ENCODE measurements around the gene SIRT4.
"Not testable (repeated sequence)": the region's sequence is repeated elsewhere in the genome, so short reads cannot be mapped to it uniquely, and the experiment has no call there.

Gene SIRT4

DNA sequence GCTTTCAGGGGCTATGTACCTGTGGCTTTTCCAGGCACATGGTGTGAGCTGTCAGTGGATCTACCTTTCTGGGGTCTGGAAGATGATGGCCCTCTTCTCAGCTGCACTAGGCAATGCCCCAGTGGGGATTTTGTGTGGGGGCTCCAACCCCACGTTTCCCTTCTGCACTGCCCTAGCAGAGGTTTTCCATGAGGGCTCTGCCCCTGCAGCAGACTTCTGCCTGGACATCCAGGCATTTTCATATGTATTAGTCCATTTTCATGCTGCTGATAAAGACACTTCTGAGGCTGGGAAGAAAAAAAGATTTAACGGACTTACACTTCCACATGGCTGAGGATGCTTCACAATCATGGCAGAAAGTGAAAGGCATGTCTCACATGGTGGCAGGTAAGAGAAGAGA is 34.3 kb downstream of the SIRT4 start:
- FAIRE-seq, result not testable (repeated sequence)

DNA sequence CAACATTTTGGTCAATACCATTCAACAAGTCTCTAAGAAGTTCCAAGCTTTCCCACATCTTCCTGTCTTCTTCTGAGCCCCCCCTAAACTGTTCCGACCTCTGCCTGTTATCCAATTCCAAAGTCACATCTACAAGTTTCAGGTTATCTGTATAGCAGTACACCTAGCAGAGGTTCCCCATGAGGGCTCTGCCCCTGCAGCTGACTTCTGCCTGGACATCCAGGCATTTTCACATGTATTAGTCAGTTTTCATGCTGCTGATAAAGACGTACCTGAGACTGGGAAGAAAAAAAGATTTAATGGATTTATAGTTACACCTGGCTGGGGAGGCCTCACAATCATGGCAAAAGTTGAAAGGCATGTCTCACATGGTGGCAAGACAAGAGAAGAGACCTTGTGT is 35.6 kb downstream of the SIRT4 start:
- no peak for FAIRE-seq

DNA sequence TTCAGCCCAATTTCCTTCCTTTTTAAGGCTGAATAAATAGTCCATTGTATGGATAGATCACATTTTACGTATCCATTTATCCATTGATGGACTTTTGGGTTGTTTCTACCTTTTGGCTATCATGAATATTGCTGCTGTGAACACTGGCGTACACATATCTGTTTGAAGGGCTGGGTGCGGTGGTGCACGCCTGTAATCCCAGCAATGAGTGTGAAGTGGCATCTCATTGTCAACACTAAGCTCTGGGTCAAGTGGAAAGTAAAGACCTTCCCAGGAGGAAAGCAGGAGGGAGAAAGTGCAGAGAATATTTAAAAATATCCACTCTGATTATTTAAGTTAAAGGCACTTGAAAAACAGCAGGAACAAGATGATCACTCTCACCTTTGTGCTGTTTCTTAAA is 37.1 kb downstream of the SIRT4 start:
- FAIRE-seq, result no peak

DNA sequence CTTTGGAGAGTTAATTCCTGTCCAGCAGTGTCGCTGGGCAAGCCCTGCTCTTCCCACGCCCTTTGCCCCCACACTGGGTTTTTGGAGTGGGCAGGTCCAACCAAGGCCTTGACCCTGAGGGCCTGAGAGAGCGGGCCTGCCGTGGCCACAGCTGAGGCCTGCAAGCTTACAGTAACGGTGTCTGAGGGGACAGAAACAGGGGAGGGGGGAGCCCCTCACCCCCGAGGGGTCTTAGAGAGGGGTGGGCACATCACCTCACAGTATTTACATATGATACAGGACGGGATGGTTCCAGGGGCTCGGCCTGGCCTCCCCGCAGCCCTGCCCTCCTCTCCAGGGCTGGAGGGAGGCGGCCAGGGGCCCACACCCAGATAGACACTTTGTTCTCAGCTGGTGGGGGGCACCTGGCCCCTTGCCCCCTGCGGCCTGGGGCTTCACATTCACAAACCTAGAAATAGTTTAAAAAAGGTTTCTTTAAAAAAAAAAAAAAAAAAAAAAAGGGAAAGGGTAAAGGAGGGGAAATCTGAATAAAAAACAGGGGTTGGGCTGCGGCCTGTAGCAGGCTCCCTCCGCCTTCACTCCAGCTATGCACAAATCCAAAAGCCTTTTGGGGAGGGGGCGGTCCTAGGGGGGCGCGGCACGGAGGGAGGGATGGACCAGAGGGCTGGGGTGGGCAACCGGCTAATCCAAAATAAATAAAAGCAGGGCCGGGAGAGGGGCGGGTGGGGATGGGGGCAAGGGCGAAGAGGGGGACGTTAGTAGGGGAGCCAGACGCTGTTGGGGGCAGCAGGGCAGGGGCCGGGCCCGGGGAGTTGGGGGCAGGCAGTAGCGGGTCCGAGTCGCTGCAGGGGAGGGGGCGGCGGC is 40.3 kb downstream of the SIRT4 start:
- no peak for FAIRE-seq

DNA sequence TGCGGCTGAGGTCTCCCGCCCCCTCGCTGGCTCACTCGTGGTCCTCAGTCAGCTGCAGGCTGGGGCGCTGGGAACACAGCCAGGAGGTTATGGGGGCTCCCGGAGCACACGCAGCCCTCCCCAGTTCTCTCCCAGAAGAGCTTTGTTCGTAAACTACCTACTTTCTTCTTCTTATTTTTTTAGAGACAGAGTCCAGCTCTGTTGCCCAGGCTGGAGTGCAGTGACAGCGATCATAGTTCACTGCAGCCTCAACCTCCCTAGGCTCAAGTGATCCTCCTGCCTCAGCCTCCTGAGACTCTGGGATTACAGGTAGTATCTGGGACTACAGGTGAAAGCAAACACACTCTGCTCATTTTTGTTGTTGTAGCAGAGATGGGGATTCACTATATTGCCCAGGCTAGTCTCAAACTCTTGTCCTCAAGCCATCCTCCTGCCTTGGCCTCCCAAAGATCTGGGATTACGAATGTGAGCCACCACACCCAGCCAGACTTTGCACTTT is 41.0 kb downstream of the SIRT4 start:
- no peak for FAIRE-seq

DNA sequence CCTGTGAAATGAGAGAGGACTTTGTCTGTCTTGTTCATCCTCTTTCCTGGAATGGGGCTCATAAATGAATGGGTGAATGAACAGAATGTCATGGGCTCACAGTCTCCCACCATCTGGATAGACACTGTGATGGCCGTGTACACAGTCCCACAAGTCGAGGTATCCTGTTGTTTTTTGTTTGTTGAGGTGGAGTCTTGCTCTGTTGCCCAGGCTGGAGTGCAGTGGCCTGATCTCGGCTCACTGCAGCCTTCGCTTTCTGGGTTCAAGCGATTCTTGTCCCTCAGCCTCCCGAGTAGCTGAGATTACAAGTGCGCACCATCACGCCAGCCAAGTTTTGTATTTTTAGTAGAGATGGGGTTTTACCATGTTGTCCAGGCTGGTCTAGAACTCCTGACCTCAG is 41.6 kb downstream of the SIRT4 start:
- FAIRE-seq, result no peak

DNA sequence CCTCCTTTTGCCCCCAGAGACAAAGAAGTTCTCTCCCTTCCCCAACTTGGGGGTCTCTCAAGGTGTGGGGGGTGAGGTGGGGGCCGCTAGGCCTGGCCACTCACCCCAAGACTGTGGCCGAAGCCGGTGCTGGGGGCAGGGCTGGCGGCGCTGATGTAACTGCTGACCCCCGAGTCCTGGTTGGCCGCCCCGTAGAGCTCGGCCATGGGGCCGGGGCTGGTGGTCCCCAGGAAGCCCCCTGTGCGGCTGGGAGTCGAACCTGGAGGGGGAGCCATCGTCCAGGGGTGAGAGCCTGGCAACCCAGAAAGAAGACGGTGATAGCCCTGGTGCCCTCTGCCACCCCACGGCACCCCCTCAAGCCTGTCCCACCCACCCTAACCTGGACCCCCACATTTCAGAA is 43.9 kb downstream of the SIRT4 start:
- no peak for FAIRE-seq

DNA sequence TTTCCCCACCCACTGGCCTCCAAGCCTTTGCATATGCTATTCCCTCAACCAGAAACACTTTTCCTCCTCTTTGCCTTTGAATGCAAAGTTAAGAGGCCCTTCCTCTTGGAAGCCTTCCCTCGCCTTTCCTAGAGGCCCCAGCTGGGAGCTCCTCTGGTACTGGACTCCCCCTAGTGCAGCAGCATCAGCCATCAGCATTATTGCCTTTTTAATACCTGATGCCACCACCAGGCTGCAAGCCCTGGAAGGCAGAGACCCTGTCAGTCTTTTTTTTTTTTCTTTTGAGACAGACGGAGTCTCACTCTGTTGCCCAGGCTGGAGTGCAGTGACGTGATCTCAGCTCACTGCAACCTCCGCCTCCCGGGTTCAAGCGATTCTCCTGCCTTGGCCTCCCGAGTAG is 44.6 kb downstream of the SIRT4 start:
- no peak for FAIRE-seq

DNA sequence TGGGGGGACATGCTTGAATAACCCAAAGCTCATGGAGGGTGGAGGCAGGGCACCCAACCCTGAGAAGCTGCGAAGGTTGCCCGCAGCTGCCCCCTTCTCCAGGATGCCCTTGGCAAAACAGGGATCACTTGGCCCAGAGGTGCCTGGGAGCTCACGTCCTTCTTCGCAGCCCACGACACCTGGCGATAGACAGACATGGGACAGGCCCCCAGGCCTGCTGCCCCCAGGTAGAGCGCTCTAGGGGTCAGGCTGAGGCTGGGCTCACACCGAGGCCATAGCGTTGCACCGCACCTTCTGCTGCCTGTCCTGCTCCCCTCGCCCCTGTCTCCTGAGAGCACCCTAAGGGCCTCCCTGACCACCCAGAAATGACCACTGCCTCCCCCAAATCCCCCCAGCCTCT is 45.6 kb downstream of the SIRT4 start:
- no peak for FAIRE-seq

DNA sequence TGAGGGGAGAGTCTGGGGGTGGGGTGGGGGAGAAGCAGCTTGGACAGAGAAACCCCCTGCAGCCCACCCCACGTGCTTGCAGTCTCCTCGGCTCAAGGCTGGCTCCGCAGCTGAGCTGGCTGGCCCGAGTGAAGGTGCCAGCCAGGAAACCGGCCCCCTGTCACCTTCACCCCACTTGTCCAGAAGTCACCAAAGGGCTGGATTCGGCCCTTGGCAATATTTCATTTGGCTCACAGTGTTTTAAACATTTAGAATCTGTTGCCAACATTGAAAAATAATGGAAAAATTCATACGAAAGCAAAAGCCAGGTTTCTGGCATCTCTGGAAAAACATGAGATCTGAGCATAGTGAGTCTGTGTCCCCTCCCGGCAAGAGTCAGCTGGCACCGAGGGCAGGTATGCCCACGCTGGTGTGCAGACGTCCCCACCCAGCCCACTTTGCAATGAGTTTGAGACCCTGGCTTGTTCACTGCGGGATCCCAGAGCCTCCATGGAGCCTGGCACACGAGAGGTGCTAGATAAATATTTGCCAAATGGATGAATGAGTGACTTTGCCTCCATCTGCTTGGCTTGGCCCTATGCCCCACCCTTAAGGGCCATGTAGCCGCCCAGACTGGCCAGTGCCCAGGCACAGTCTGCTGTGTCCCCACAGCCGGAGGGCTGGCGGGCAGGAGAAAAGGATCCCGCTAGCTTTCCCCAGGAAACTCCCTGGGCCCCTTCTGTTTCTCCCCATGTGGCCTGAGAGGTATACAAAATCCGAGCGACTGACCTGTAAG is 48.6 kb downstream of the SIRT4 start:
- no peak for FAIRE-seq

DNA sequence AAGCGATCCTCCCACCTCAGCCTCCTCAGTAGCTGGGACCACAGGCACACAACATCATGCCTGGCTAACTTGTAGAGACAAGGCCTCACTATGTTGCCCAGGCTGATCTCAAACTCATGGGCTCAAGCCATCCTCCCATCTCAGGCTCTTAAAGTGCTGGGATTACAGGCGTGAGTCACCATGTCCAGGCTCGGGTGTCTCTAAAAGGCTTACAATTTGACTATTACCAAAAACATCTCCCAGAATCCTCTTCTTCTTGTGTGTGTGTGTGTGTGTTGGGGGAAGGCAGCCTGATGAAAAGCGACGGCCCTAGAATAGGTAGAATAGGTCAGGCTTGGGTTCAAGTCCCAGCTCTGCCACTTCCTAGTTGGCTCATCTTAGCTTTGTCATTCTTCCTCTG is 50.0 kb downstream of the SIRT4 start:
- no peak for FAIRE-seq

DNA sequence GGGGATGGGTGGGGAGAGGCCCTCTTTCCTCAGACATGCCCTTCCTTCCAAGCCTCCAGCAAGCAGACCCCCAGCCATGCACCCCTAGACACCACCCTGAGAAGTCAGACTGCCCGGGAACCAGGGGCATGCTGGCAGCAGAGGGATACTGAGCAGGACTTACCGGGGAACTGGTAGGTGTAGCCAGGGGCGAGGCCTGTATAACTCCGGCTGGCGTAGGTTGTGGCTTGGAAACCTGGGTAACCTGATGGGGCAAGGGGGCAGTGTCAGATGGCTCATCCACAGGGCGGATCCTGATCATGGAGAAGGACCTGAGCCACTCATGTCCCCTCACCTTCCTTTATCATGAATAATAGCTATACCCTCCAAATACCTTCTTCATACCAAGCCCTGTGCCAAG is 51.0 kb downstream of the SIRT4 start:
- no peak for FAIRE-seq

DNA sequence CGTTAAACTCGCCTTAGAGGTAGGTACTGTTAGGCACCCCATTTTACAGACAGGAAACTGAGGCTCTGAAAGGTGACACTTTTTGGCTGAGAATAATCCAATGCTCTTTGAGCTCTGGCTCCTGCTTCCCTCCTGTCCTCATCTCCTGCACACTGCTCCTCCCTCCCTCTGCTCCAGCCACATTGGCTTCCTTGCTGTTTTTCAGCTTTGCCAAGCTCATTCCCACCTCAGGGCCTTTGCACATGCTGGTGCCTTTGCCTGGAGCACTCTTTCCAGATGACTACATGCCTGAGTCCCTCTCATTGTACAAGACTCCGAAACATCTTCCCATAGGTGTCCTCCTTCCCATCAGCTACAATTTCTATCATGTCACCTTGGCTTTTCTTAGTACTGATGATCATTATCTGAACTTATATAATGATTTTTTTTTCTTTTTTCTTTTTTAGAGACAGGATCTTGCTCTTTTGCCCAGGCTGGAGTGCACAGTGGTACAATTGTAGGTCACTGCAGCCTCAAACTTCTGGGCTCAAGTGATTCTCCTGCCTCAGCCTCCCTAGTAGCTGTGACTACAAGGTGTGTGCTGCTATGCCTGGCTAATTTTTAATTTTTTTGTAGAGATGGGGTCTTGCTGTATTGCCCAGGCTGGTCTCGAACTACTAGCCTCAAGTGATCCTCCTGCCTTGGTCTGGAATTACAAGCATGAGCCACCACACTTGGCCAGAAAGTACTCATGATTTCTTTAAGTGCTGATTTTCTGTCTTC is 51.6 kb downstream of the SIRT4 start:
- no peak for FAIRE-seq

DNA sequence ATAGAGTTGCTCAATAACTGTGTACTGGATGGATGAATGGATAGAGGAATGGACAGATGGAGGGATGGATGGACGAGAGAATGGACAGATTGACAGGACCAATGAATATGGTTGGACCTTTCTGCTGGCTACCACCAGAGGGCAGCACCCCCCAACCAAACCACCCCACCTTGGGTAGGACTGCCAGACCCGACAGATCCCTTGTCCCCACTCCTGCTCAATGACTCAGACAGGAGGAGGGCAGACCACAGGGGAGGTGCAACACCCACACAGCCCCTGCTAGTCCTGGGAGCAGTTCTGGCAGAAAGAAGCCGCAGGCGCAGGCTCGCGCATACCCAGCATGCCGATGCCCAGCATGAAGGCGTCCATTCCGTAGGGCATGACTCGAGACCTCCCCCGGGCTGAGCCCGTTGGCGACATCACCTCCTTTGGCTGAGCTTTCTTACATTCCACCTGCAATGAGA is 54.5 kb downstream of the SIRT4 start:
- FAIRE-seq, result no peak

DNA sequence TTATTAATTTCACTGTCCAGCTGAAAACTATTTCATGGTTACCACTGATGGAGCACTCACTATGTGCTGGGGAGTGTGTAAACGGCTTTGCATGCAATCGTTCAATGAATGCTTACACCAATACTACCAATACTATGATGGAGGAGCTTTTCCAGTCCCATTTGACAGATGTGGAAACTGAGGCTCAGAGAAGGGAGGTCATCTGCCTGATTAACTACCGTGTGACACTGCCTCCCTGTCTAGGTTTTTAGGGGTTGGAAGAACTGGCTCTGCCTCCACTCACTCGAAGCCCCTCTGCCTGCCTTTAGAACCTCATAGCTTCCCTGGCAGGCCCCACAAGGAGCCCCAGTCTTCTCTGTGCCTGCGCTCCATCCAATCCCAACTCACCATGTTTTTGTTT is 55.0 kb downstream of the SIRT4 start:
- no peak for FAIRE-seq

DNA sequence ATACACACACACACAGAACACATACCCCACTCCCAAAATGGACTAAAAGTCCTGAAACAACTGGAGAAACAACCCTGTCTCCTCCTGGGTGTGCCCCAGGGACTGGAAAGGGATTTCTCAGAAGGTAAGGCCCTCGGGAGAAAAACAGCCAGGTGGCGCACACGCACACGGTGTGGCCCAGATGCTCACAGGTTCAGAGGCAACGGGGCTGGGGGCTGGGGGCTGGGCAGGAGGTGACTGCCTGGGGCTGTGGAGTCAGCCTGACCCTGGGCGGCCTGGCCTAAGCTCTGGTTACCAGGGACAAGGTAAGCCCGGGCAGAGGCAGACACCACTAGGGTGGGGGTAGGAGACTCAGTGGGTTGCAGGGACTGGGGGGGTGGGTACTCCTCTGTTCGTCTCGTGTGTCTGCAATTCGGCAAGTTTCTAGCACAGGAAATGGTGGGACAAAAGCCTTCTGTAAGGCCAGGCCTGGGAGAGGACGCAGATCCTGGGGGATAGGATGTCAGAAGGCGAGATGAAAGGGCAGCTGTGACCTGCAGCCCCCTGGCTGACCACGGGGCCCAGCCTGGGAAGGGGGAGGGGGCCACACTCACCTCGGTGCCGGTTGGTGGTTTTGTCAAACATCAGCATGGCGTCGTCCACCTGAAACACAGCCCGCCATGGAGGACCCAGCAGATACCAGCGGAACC is 56.4 kb downstream of the SIRT4 start:
- no peak for FAIRE-seq

DNA sequence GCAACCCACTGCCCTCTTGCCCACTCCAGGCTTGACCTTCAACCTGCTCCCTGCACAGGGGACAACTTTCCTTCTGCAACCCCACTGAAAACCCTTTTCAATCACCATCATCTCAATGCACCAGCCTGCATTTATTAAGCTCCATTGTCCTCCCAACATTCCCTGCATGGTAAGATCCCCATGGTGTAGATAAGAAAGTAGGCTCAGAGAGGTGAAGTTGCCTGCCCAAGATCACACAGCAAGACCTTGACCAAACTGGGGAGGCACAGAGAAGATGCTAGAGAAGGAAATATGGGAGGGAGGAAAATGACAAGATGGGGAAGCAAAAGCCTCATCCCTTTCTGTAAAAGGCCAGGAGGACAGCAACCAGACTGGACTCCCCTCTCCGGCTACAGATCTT is 57.0 kb downstream of the SIRT4 start:
- no peak for FAIRE-seq

DNA sequence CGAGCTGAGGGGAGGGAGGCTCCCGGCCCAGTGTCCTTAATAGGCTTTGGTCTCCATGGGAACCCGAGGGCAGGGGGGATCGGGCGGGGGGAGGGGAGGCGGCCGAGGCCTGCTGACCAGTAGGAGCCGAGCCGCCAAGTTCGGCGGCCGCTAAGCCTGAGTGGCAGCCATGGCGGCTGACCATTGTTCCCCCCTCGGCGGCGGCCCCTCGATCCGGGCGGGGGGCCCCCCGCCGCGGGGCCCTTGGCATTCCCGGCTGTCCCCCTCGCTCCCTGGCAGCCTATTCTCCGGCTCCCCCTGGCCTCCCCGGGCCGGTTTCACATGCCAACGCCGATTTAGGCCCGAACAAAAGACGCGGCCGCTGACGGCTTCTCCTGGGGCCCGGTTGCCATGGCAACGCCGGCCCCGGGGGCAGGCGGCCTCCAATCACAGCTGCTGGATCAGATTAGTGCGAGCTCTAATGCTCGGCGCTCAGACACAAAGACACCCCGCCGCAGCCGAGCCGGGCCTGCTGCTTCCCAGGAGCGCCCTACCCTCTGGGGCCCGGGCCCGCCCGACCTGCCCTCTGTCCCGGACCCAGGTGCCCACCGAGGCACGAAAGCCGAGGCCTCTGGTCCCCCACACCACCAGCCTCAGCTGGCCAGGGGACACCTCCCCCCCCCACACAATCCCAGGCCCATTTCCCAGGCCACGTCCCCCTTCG is 59.5 kb downstream of the SIRT4 start:
- FAIRE-seq, result no peak
